ENCODE data around the gene CWC27. TPM values are rescaled to one million over a fixed set of nuclear protein-coding genes. Genes with fewer than 3 reads are reported as not detected.

The CWC27 gene
- total RNA-seq, 1 experiment from 2014 or later = 32.9 TPM

- no peak for TF ChIP-seq CTCF (IDR thresholded peaks at IDR 0.05; ENCODE audit: insufficient read depth in 1 of 2, low read depth in 1 of 2, low read length in 1 of 2, severe bottlenecking in 1 of 2, unreplicated experiment in 1 of 2)
- Mint-ChIP-seq H3K9me3 (ENCODE audit: unreplicated experiment) (no peaks in the 10 kb centered on the region), H3K4me1 (ENCODE audit: low read depth, unreplicated experiment) (peaks cover 6% of the 10 kb centered on the region), H3K4me3 (ENCODE audit: unreplicated experiment) (peak overlapping the region; percentile 79), H3K27ac (ENCODE audit: unreplicated experiment) (peak overlapping the region; percentile 84), H3K27me3 (ENCODE audit: insufficient read depth, unreplicated experiment) (no peaks in the 10 kb centered on the region), H3K36me3 (ENCODE audit: insufficient read depth, unreplicated experiment) (peaks cover 16% of the 10 kb centered on the region)
- intact Hi-C loops (cut with micrococcal nuclease; ENCODE audit: unreplicated experiment) = loop anchor here (1.0 to 10.0 kb wide), 3 partner anchors 78 to 528 kb away; partner anchors contain the start of genes ADAMTS6, CENPK and PPWD1
- H3K36me3 ChIP-seq (ENCODE audit: control insufficient read depth, insufficient read depth, low read length) = no peaks in the 10 kb centered on the region
- H3K9me3 ChIP-seq = no peaks in the 10 kb centered on the region
- CTCF ChIA-PET = interaction anchor here (0.6 to 1.1 kb wide), 3 partner anchors 64 to 262 kb away, joined by 4 to 5 read pairs (median 4); no protein-coding TSS in a partner anchor
- peak; percentile 92 to 96 for DNase-seq
- TSS peak; percentile 82 for BruUV-seq (replicated peaks)
- peak overlapping the region; percentile 63 for H3K4me3 ChIP-seq (ENCODE audit: low read depth, low read length)
- POLR2A ChIA-PET = interaction anchor here (0.6 to 1.0 kb wide), 2 partner anchors 68 to 210 kb away, joined by 3 to 4 read pairs; no protein-coding TSS in a partner anchor
- no peaks in the 10 kb centered on the region for H3K27me3 ChIP-seq (replicated peaks; ENCODE audit: control insufficient read depth, insufficient read depth, low read length)
- peaks cover 7% of the 10 kb centered on the region; the same call in 1 of the 2 replicates for H3K4me1 ChIP-seq
Measured at GRCh38 chr5:65035211-65036206, 266.8 kb downstream of the CWC27 start.

- ChIA-PET POLR2A (no interaction called here), CTCF (interaction anchor here (0.6 to 1.3 kb wide), 2 partner anchors 135 to 227 kb away, joined by 3 to 6 read pairs; no protein-coding TSS in a partner anchor)
- H3K36me3 ChIP-seq (ENCODE audit: control insufficient read depth, insufficient read depth, low read length) = no peaks in the 10 kb centered on the region
- H3K4me3 Mint-ChIP-seq (ENCODE audit: unreplicated experiment) = no peak overlapping the region
- TF ChIP-seq CTCF (IDR thresholded peaks at IDR 0.05; ENCODE audit: insufficient read depth in 1 of 2, low read depth in 1 of 2, low read length in 1 of 2, severe bottlenecking in 1 of 2, unreplicated experiment in 1 of 2) = peak; percentile 56 to 65
- peaks cover 6% of the 10 kb centered on the region for H3K4me1 Mint-ChIP-seq (ENCODE audit: low read depth, unreplicated experiment)
- H3K27me3 ChIP-seq (replicated peaks; ENCODE audit: control insufficient read depth, insufficient read depth, low read length) = no peaks in the 10 kb centered on the region
- no TSS peak for BruUV-seq (replicated peaks)
- no peaks in the 10 kb centered on the region for H3K9me3 ChIP-seq
- intact Hi-C loops (cut with micrococcal nuclease; ENCODE audit: unreplicated experiment) = loop anchor here (1.0 to 10.0 kb wide), 3 partner anchors 81 to 447 kb away; partner anchors contain the start of gene ADAMTS6
- H3K27ac Mint-ChIP-seq (ENCODE audit: unreplicated experiment) = no peak overlapping the region
- H3K4me1 ChIP-seq = peaks cover 7% of the 10 kb centered on the region; the same call in 1 of the 2 replicates
- no peaks in the 10 kb centered on the region for H3K27me3 Mint-ChIP-seq (ENCODE audit: insufficient read depth, unreplicated experiment)
- peaks cover 16% of the 10 kb centered on the region for H3K36me3 Mint-ChIP-seq (ENCODE audit: insufficient read depth, unreplicated experiment)
- peak; percentile 65 to 66 for DNase-seq
- H3K4me3 ChIP-seq (ENCODE audit: low read depth, low read length) = no peak overlapping the region
- H3K9me3 Mint-ChIP-seq (ENCODE audit: unreplicated experiment) = no peaks in the 10 kb centered on the region
Measured at GRCh38 chr5:65037831-65038815, 269.4 kb downstream of the CWC27 start.
